ENCODE measurements around the gene IL36G. TPM values are rescaled to one million over a fixed set of nuclear protein-coding genes. Genes with fewer than 3 reads are reported as not detected.

IL36G gene
- total RNA-seq, 4 donors from 2014 or later: 13.4 to 28.8 (median 17.1) TPM

GRCh38 chr2:113034016-113034415, 56.2 kb downstream of the IL36G start:
- no peak for TF ChIP-seq POLR2AphosphoS5 (IDR thresholded peaks at IDR 0.05)
- no peak for TF ChIP-seq POLR2A (IDR thresholded peaks at IDR 0.05)
- no peak for TF ChIP-seq CTCF (IDR thresholded peaks at IDR 0.05)
- TF ChIP-seq EP300 (IDR thresholded peaks at IDR 0.05): no peak
- no peaks in the 10 kb centered on the region for H3K4me1 ChIP-seq
- DNase-seq (ENCODE audit: low spot score in 2 of 2): no peak
- H3K36me3 ChIP-seq: no peaks in the 10 kb centered on the region
- peaks cover 28% of the 10 kb centered on the region for H3K27me3 ChIP-seq
- no peaks in the 10 kb centered on the region for H3K9me3 ChIP-seq
- WGBS: 71% methylated on average over 3 of the region's 3 CpGs
- H3K27ac ChIP-seq: no peak overlapping the region
- no peak overlapping the region for H3K4me3 ChIP-seq

Other genes with a start within 250 kb of the IL36G start
- gene CKAP2L, start 213.4 kb upstream of the IL36G start, total RNA-seq: 1 to 10 TPM; 1.7 to 9.1 (median 3.2) TPM
- 1 to 10 TPM in 1 of 4 donors, under 1 TPM in 2, not detected in 1; 0.49 to 1.1 (median 0.76) TPM for gene IL1A, start 193.5 kb upstream of the IL36G start, total RNA-seq
- gene IL1B, start 141.2 kb upstream of the IL36G start, total RNA-seq: 1 to 10 TPM in 1 of 4 donors, not detected in 3; 1.2 TPM
- 100 to 1,000 TPM in 3 of 4 donors, 1 to 10 TPM in 1; 7.2 to 133 (median 124) TPM for gene IL37, start 66.8 kb upstream of the IL36G start, total RNA-seq
- not detected for gene IL36A, start 27.5 kb downstream of the IL36G start, total RNA-seq
- 1 to 10 TPM; 1.5 to 7.9 (median 4.0) TPM for gene IL36B, start 74.9 kb downstream of the IL36G start, total RNA-seq
- 10 to 100 TPM in 3 of 4 donors, 1 to 10 TPM in 1; 7.7 to 73.9 (median 37.1) TPM for gene IL36RN, start 81.2 kb downstream of the IL36G start, total RNA-seq
- 10 to 100 TPM in 3 of 4 donors, under 1 TPM in 1; 0.80 to 23.2 (median 18.3) TPM for gene IL1F10, start 90.0 kb downstream of the IL36G start, total RNA-seq
- 100 to 1,000 TPM; 129 to 147 (median 135) TPM for gene IL1RN, start 149.6 kb downstream of the IL36G start, total RNA-seq
- 100 to 1,000 TPM in 1 of 4 donors, 10 to 100 TPM in 3; 53.8 to 102 (median 88.0) TPM for gene PSD4, start 196.0 kb downstream of the IL36G start, total RNA-seq